Esophagus squamous epithelium (tissue), 4 donors: ENCODE results near the gene TTC28.

Experiments
- CTCF ChIP-seq, 6 experiments: fragments of 450-650 bp in 4 of 6; fragments of 200-600 bp in 2 of 6; sonication (generic) in 2 of 6; IDR thresholded peaks; one replicate each; pipeline ENCODE4 v1.5.1; 2016 to 2019; ENCODE audit warnings: antibody characterized with exemption in 6 of 6, mild to moderate bottlenecking in 4 of 6, moderate library complexity in 4 of 6
- POLR2A ChIP-seq, 4 donors: fragments of 450-650 bp; IDR thresholded peaks; one replicate each; pipeline ENCODE4 v1.6.1; 2017; ENCODE audit warnings: antibody characterized with exemption in 4 of 4, mild to moderate bottlenecking in 4 of 4, moderate library complexity in 3 of 4

GRCh38 chr22:28381429-28382167 is 298.0 kb downstream of the TTC28 start:
- TF ChIP-seq CTCF (IDR thresholded peaks at IDR 0.05): no peak
- TF ChIP-seq POLR2A (IDR thresholded peaks at IDR 0.05): no peak
